Measurements from ENCODE around the gene HES2.

Gene HES2

GRCh38 chr1:6424000-6424565 is 4.4 kb upstream of the HES2 start:
- H3K56ac ChIP-seq (ENCODE audit: low read length) = no peak overlapping the region
- peaks cover 44% of the 10 kb centered on the region for H3K27me3 ChIP-seq (ENCODE audit: insufficient read depth, low read length, poor library complexity)
- H3K36me3 ChIP-seq (ENCODE audit: control insufficient read depth, insufficient read depth, low read length) = no peaks in the 10 kb centered on the region
- H3K79me2 ChIP-seq (ENCODE audit: control insufficient read depth, insufficient read depth, low read length) = no peaks in the 10 kb centered on the region
- no peak overlapping the region for H4K8ac ChIP-seq (ENCODE audit: low read depth, low read length)
- H2BK120ac ChIP-seq (ENCODE audit: low read depth, low read length) = no peak overlapping the region
- H3K18ac ChIP-seq (ENCODE audit: low read length) = no peak overlapping the region
- no peak overlapping the region for H3K4me2 ChIP-seq (ENCODE audit: low read length)
- H3K4ac ChIP-seq (ENCODE audit: low read depth, low read length) = no peak overlapping the region
- no peaks in the 10 kb centered on the region for H3K4me1 ChIP-seq (ENCODE audit: control insufficient read depth, low read depth, low read length)
- no peak overlapping the region for H3K27ac ChIP-seq (ENCODE audit: low read depth, low read length)
- no peak overlapping the region for H3K4me3 ChIP-seq (ENCODE audit: low read length)
- no peaks in the 10 kb centered on the region for H3K79me1 ChIP-seq (ENCODE audit: low read length)
- DNase-seq = no peak
- no CpG with 5 or more reads among the region's 35 CpGs for WGBS (ENCODE audit: extremely low coverage, insufficient coverage, low lambda C conversion rate)
- H2BK5ac ChIP-seq (ENCODE audit: low read length) = no peak overlapping the region
- no peak overlapping the region for H3K9ac ChIP-seq (ENCODE audit: low read length)
- H2AK5ac ChIP-seq (ENCODE audit: low read length) = no peak overlapping the region
- no peak overlapping the region for H4K5ac ChIP-seq (ENCODE audit: low read length)
- H2BK15ac ChIP-seq (replicated peaks; ENCODE audit: low read depth) = no peak overlapping the region
- no peak overlapping the region for H3K23ac ChIP-seq (ENCODE audit: low read length)

DNA sequence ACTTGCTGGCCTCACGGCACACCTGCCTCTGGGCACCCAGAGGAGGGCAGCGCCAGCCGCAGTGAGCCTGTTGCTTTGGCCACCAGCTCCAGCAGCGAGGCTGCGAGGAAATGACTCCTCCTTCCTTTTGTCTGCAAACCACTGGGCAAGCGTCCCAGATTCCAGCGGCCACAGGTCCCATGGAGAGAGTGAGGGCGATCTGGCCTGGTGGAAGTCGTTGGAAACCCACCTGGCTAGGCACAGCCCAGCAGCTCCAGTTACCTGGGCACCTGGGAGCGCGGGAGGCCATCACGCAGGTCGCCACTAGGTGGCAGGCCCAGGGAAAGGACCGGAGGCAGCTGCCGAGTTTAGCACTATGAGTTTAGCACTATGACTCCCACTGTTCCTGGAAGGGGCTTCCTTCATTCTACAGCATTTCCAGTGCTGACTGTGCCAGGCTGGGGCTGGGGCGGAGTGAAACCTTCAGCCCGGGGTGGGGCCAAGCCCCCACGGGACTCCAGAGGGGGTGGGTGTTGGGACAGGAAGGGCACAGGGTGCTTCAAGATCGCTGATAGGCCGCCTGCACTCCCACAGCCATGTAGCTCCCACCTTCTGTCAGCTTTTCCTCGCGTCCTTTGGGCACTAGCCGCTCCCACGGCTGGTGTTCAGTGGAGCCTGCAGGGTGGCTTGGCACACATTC is 3.7 kb upstream of the HES2 start:
- peak; percentile 77 for DNase-seq
- H4K5ac ChIP-seq (ENCODE audit: low read length) = no peak overlapping the region
- H3K36me3 ChIP-seq (ENCODE audit: control insufficient read depth, insufficient read depth, low read length) = no peaks in the 10 kb centered on the region
- H3K4me1 ChIP-seq (ENCODE audit: control insufficient read depth, low read depth, low read length) = no peaks in the 10 kb centered on the region
- WGBS (ENCODE audit: extremely low coverage, insufficient coverage, low lambda C conversion rate) = no CpG with 5 or more reads among the region's 24 CpGs
- peaks cover 51% of the 10 kb centered on the region for H3K27me3 ChIP-seq (ENCODE audit: insufficient read depth, low read length, poor library complexity)
- H3K18ac ChIP-seq (ENCODE audit: low read length) = no peak overlapping the region
- H2BK120ac ChIP-seq (ENCODE audit: low read depth, low read length) = no peak overlapping the region
- no peak overlapping the region for H3K9ac ChIP-seq (ENCODE audit: low read length)
- no peak overlapping the region for H3K27ac ChIP-seq (ENCODE audit: low read depth, low read length)
- H3K56ac ChIP-seq (ENCODE audit: low read length) = no peak overlapping the region
- H2BK5ac ChIP-seq (ENCODE audit: low read length) = no peak overlapping the region
- H4K8ac ChIP-seq (ENCODE audit: low read depth, low read length) = no peak overlapping the region
- no peak overlapping the region for H3K23ac ChIP-seq (ENCODE audit: low read length)
- H3K79me2 ChIP-seq (ENCODE audit: control insufficient read depth, insufficient read depth, low read length) = no peaks in the 10 kb centered on the region
- no peak overlapping the region for H2AK5ac ChIP-seq (ENCODE audit: low read length)
- no peak overlapping the region for H3K4ac ChIP-seq (ENCODE audit: low read depth, low read length)
- H3K4me2 ChIP-seq (ENCODE audit: low read length) = no peak overlapping the region
- no peaks in the 10 kb centered on the region for H3K79me1 ChIP-seq (ENCODE audit: low read length)
- no peak overlapping the region for H3K4me3 ChIP-seq (ENCODE audit: low read length)
- H2BK15ac ChIP-seq (replicated peaks; ENCODE audit: low read depth) = no peak overlapping the region

- no peak overlapping the region for H4K5ac ChIP-seq (ENCODE audit: low read length)
- no peak overlapping the region for H3K9ac ChIP-seq (ENCODE audit: low read length)
- H3K79me1 ChIP-seq (ENCODE audit: low read length) = no peaks in the 10 kb centered on the region
- H3K56ac ChIP-seq (ENCODE audit: low read length) = no peak overlapping the region
- no peak overlapping the region for H2AK5ac ChIP-seq (ENCODE audit: low read length)
- H3K18ac ChIP-seq (ENCODE audit: low read length) = no peak overlapping the region
- H3K4me1 ChIP-seq (ENCODE audit: control insufficient read depth, low read depth, low read length) = no peaks in the 10 kb centered on the region
- H2BK5ac ChIP-seq (ENCODE audit: low read length) = no peak overlapping the region
- H3K27ac ChIP-seq (ENCODE audit: low read depth, low read length) = no peak overlapping the region
- no peak overlapping the region for H3K4ac ChIP-seq (ENCODE audit: low read depth, low read length)
- H3K23ac ChIP-seq (ENCODE audit: low read length) = no peak overlapping the region
- H3K36me3 ChIP-seq (ENCODE audit: control insufficient read depth, insufficient read depth, low read length) = no peaks in the 10 kb centered on the region
- H3K4me2 ChIP-seq (ENCODE audit: low read length) = no peak overlapping the region
- H3K4me3 ChIP-seq (ENCODE audit: low read length) = no peak overlapping the region
- no peak overlapping the region for H2BK15ac ChIP-seq (replicated peaks; ENCODE audit: low read depth)
- no CpG with 5 or more reads among the region's 4 CpGs for WGBS (ENCODE audit: extremely low coverage, insufficient coverage, low lambda C conversion rate)
- no peak overlapping the region for H2BK120ac ChIP-seq (ENCODE audit: low read depth, low read length)
- DNase-seq = no peak
- no peaks in the 10 kb centered on the region for H3K79me2 ChIP-seq (ENCODE audit: control insufficient read depth, insufficient read depth, low read length)
- no peak overlapping the region for H4K8ac ChIP-seq (ENCODE audit: low read depth, low read length)
- peaks cover 63% of the 10 kb centered on the region for H3K27me3 ChIP-seq (ENCODE audit: insufficient read depth, low read length, poor library complexity)
Observed at GRCh38 chr1:6421266-6421665, 1.5 kb upstream of the HES2 start.

DNA sequence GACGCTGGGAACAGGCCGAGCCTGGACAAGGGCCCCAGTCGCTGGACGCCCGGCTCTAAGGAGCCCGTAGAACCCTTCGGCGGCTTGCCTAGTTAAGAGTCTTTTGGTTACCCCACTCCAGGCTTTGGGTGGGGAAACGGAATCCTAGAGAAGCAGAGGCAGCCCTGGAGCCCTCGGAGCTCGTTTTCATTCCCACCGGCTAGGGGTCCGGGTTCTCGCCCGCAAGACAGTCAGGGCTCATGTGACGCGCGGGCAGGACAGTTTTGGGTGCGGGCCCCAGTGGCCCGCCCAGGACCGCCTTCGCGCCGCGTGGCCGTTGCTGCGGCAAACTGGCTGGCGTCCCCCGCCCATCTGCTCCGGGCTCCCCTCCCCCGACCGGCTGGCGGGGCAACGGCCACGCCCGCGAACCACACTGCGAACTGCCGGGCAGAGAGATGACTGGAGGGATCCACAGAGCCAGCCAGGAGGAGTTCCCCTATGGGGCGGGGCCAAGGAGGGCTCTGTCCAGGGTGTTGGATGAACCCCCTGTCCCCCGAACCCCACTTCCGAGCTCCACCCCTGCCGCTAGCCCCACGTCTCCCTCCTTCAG is 829 bp upstream of the HES2 start:
- WGBS (ENCODE audit: extremely low coverage, insufficient coverage, low lambda C conversion rate) = no CpG with 5 or more reads among the region's 44 CpGs
- peak overlapping the region; percentile 66 for H3K23ac ChIP-seq (ENCODE audit: low read length)
- H3K4me2 ChIP-seq (ENCODE audit: low read length) = peak overlapping the region; percentile 52
- peak overlapping the region; percentile 64 for H3K56ac ChIP-seq (ENCODE audit: low read length)
- H3K79me2 ChIP-seq (ENCODE audit: control insufficient read depth, insufficient read depth, low read length) = no peaks in the 10 kb centered on the region
- H4K8ac ChIP-seq (ENCODE audit: low read depth, low read length) = no peak overlapping the region
- no peaks in the 10 kb centered on the region for H3K79me1 ChIP-seq (ENCODE audit: low read length)
- H3K36me3 ChIP-seq (ENCODE audit: control insufficient read depth, insufficient read depth, low read length) = no peaks in the 10 kb centered on the region
- H3K27me3 ChIP-seq (ENCODE audit: insufficient read depth, low read length, poor library complexity) = peaks cover 60% of the 10 kb centered on the region
- H3K18ac ChIP-seq (ENCODE audit: low read length) = no peak overlapping the region
- no peak for DNase-seq
- no peak overlapping the region for H2AK5ac ChIP-seq (ENCODE audit: low read length)
- no peak overlapping the region for H3K4me3 ChIP-seq (ENCODE audit: low read length)
- H3K4me1 ChIP-seq (ENCODE audit: control insufficient read depth, low read depth, low read length) = no peaks in the 10 kb centered on the region
- no peak overlapping the region for H3K9ac ChIP-seq (ENCODE audit: low read length)
- H3K4ac ChIP-seq (ENCODE audit: low read depth, low read length) = no peak overlapping the region
- H4K5ac ChIP-seq (ENCODE audit: low read length) = no peak overlapping the region
- no peak overlapping the region for H2BK15ac ChIP-seq (replicated peaks; ENCODE audit: low read depth)
- H2BK120ac ChIP-seq (ENCODE audit: low read depth, low read length) = no peak overlapping the region
- H3K27ac ChIP-seq (ENCODE audit: low read depth, low read length) = no peak overlapping the region
- no peak overlapping the region for H2BK5ac ChIP-seq (ENCODE audit: low read length)

DNA sequence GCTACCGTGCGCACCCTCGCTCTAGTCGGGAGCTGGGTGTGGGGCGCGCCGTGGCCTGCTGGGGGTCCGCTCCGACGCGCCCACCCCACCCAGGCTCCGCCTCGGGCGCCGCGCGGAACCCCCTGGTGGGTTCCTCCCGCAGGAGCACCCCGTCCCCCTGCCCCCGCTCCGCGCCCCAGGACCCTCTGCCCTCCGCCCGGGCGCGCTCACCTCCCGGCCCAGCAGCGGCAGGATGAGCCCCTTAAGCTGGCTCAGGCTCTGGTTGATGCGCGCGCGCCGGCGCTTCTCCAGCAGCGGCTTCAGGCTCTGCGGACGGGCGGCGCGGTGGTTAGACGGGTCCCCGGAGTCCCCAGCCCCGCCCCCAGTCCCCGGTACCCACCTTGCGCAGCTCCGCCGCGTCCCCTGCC is 319 bp downstream of the HES2 start:
- DNase-seq = peak; percentile 43
- Histone ChIP-seq H3K27ac (ENCODE audit: low read depth, low read length) (no peak overlapping the region), H3K9ac (ENCODE audit: low read length) (no peak overlapping the region), H2BK120ac (ENCODE audit: low read depth, low read length) (no peak overlapping the region), H3K27me3 (ENCODE audit: insufficient read depth, low read length, poor library complexity) (peaks cover 50% of the 10 kb centered on the region), H3K4me3 (ENCODE audit: low read length) (no peak overlapping the region), H3K23ac (ENCODE audit: low read length) (no peak overlapping the region), H3K36me3 (ENCODE audit: control insufficient read depth, insufficient read depth, low read length) (no peaks in the 10 kb centered on the region), H3K4ac (ENCODE audit: low read depth, low read length) (no peak overlapping the region), H3K79me1 (ENCODE audit: low read length) (no peaks in the 10 kb centered on the region), H3K4me2 (ENCODE audit: low read length) (no peak overlapping the region), H3K79me2 (ENCODE audit: control insufficient read depth, insufficient read depth, low read length) (no peaks in the 10 kb centered on the region), H3K4me1 (ENCODE audit: control insufficient read depth, low read depth, low read length) (no peaks in the 10 kb centered on the region), H2BK5ac (ENCODE audit: low read length) (no peak overlapping the region), H3K56ac (ENCODE audit: low read length) (no peak overlapping the region), H4K8ac (ENCODE audit: low read depth, low read length) (no peak overlapping the region), H4K5ac (ENCODE audit: low read length) (no peak overlapping the region), H2BK15ac (replicated peaks; ENCODE audit: low read depth) (no peak overlapping the region), H2AK5ac (ENCODE audit: low read length) (no peak overlapping the region), H3K18ac (ENCODE audit: low read length) (no peak overlapping the region)
- no CpG with 5 or more reads among the region's 48 CpGs for WGBS (ENCODE audit: extremely low coverage, insufficient coverage, low lambda C conversion rate)

Data from mesendoderm (in vitro differentiated cells).